B cell (primary cell): ENCODE measurements around the gene BBS7. TPM values are rescaled to one million over a fixed set of nuclear protein-coding genes. Genes with fewer than 3 reads are reported as not detected.
A peak's percentile ranks its signal among the peaks of the same experiment; 100 is the strongest.

Experiments used
- ATAC-seq: fragments of 200-7000 bp; cut with Tn5 transposase; one replicate; pipeline ENCODE4 v1.10.0; 2021; ENCODE audit warnings: low read depth, mild to moderate bottlenecking, moderate number of reproducible peaks, moderate library complexity
- CTCF ChIA-PET: fragments of 350-600 bp; sonication (Branson Sonifier 250); formaldehyde crosslinking; loops from one replicate; lab custom pipeline; 2021; ENCODE audit warnings: antibody characterized with exemption, inconsistent platforms; lab: Charles Lee
- POLR2A ChIA-PET: fragments of 350-600 bp; sonication (Branson Sonifier 250); formaldehyde crosslinking; loops from one replicate; lab custom pipeline; 2021; ENCODE audit warnings: antibody characterized with exemption; lab: Charles Lee
- DNase-seq: peaks from one replicate; pipeline ENCODE4 v3.0.0; 2013
- H2AFZ ChIP-seq: 2 replicates; pipeline ENCODE4 v1.6.1; 2012; ENCODE audit warnings: mild to moderate bottlenecking, low read depth, low read length; ENCODE audit not compliant: insufficient read depth, poor library complexity, severe bottlenecking
- H3K27ac ChIP-seq, 2 donors: 1 replicate in 1 of 2; 2 replicates in 1 of 2; pipeline ENCODE4 v1.5.1; 2012 to 2013; ENCODE audit warnings: low read length in 2 of 2, mild to moderate bottlenecking in 2 of 2, moderate library complexity in 1 of 2
- H3K27me3 ChIP-seq, 4 experiments: fragments of 200-600 bp in 1 of 4; sonication (generic) in 1 of 4; replicated peaks in 1 of 4; 1 replicate in 2 of 4; 2 replicates in 2 of 4; pipeline versions ENCODE4 v1.6.1 to v1.7.0; 2013 to 2016; ENCODE audit warnings: low read length in 3 of 4, mild to moderate bottlenecking in 2 of 4, mixed read lengths in 1 of 4, moderate library complexity in 1 of 4; ENCODE audit not compliant: insufficient read depth in 4 of 4, control insufficient read depth in 3 of 4; ENCODE audit errors: control extremely low read depth in 1 of 4
- H3K36me3 ChIP-seq, 2 experiments: replicated peaks in 1 of 2; 1 replicate in 1 of 2; 2 replicates in 1 of 2; pipeline versions ENCODE4 v1.6.1 to v1.7.1; 2013; ENCODE audit warnings: low read length in 1 of 2; ENCODE audit not compliant: insufficient read depth in 2 of 2, control insufficient read depth in 1 of 2; ENCODE audit errors: control extremely low read depth in 1 of 2, extremely low read depth in 1 of 2
- H3K4me1 ChIP-seq, 2 donors: fragments of 200-600 bp in 1 of 2; sonication (generic) in 1 of 2; 1 replicate in 1 of 2; 2 replicates in 1 of 2; pipeline versions ENCODE4 v1.5.1 to v1.6.1; 2013 to 2017; ENCODE audit warnings: low read length in 2 of 2; ENCODE audit not compliant: control insufficient read depth in 2 of 2, insufficient read depth in 2 of 2
- H3K4me2 ChIP-seq: replicated peaks from 2 replicates; pipeline ENCODE3; 2012; ENCODE audit warnings: mild to moderate bottlenecking, low read depth, low read length; ENCODE audit not compliant: poor library complexity, severe bottlenecking
- H3K4me3 ChIP-seq, 5 experiments: fragments of 200-600 bp in 1 of 5; sonication (generic) in 1 of 5; 1 replicate in 3 of 5; 2 replicates in 2 of 5; pipeline versions ENCODE4 v1.5.1 to v1.7.0; 2011 to 2016; ENCODE audit warnings: low read length in 4 of 5, mild to moderate bottlenecking in 4 of 5, low read depth in 2 of 5, control low read depth in 1 of 5, moderate library complexity in 1 of 5; ENCODE audit not compliant: insufficient read depth in 1 of 5; ENCODE audit errors: control extremely low read depth in 1 of 5, extremely low read depth in 1 of 5
- H3K79me2 ChIP-seq: fragments of 200-600 bp; sonication (generic); one replicate; pipeline ENCODE4 v1.6.0; 2016; ENCODE audit warnings: low read length; ENCODE audit not compliant: control insufficient read depth, insufficient read depth
- H3K9ac ChIP-seq: fragments of 200-600 bp; sonication (generic); 2 replicates; pipeline ENCODE4 v1.6.1; 2017; ENCODE audit warnings: mild to moderate bottlenecking, low read length, moderate library complexity
- H3K9me3 ChIP-seq, 3 donors: one replicate each; pipeline versions ENCODE4 v1.6.1 to v1.7.1; 2013; ENCODE audit warnings: low read length in 2 of 3; ENCODE audit not compliant: control insufficient read depth in 2 of 3, insufficient read depth in 1 of 3; ENCODE audit errors: control extremely low read depth in 1 of 3
- H4K20me1 ChIP-seq: 2 replicates; pipeline ENCODE4 v1.6.0; 2012; ENCODE audit warnings: mild to moderate bottlenecking, low read length; ENCODE audit not compliant: insufficient read depth, control insufficient read depth, poor library complexity, severe bottlenecking
- H3K27ac Mint-ChIP-seq: one replicate; pipeline ENCODE4 v1.8.0; 2021; ENCODE audit warnings: mixed read lengths
- H3K27me3 Mint-ChIP-seq: one replicate; pipeline ENCODE4 v1.8.0; 2021; ENCODE audit warnings: mixed read lengths
- H3K4me1 Mint-ChIP-seq: one replicate; pipeline ENCODE4 v1.8.0; 2021; ENCODE audit warnings: mixed read lengths
- H3K4me3 Mint-ChIP-seq: one replicate; pipeline ENCODE4 v1.8.0; 2021; ENCODE audit warnings: mixed read lengths
- H3K9me3 Mint-ChIP-seq: one replicate; pipeline ENCODE4 v1.8.0; 2022; ENCODE audit warnings: mixed read lengths; ENCODE audit not compliant: insufficient read depth
- EZH2 ChIP-seq: IDR thresholded peaks from 2 replicates; pipeline ENCODE4 v1.6.1; 2012; ENCODE audit warnings: borderline replicate concordance, low read depth, mild to moderate bottlenecking, moderate library complexity, low read length; ENCODE audit not compliant: insufficient read depth, poor library complexity, severe bottlenecking
- WGBS: methylation state at CpG from one replicate; pipeline ENCODE4 v1.1.5; 2013; ENCODE audit warnings: missing lambda C conversion rate; ENCODE audit not compliant: insufficient coverage; 5-methylcytosine and 5-hydroxymethylcytosine counted together
- intact Hi-C: fragments of 100-400 bp; cut with micrococcal nuclease; formaldehyde crosslinking; loops from one replicate; pipeline ENCODE4 v1.10.0; 2022
- polyA plus RNA-seq: library from polyadenylated mRNA; depleted of rRNA; stranded (reverse); fragments of >200 nt; gene quantifications from 2 replicates; pipeline ENCODE4 v1.2.3, GENCODE V29; 2012
- total RNA-seq, 2 donors: library from RNA; stranded (reverse); fragments of 120-200 nt in 1 of 2; gene quantifications; 1 replicate in 1 of 2; 2 replicates in 1 of 2; pipeline versions ENCODE4 v1.2.3 to v1.2.4, GENCODE V29; 2013 to 2022
- TF ChIP-seq, protein P1 (sequence below): fragments of 200-600 bp; IDR thresholded peaks from one replicate; pipeline ENCODE4 v1.8.0; 2022; ENCODE audit warnings: antibody characterized with exemption, mild to moderate bottlenecking

The BBS7 gene
- total and polyA plus RNA-seq, 2 donors (not counting 1 experiment from before 2014, with no cell fraction given), result 4.3 to 9.1 TPM

DNA sequence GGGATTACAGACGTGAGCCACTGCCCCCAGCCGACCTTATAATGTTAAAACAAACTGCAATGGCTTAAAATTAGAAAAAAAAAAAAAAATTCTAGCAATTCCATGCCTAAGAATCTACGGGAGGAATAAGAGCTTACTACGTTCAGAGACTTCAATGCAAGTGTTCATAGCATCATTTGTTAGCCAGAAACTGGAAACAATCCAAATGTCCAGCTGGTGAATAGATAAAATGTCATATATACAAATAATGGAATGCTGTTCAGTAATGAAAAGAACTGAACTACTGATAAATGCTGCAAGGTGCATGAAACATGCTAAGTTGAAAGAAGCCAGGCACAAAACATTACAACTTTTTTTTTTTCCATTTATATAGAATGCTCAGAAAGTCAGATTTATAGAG lies 63.9 kb downstream of the BBS7 start:
- Mint-ChIP-seq H3K4me3 (no peak overlapping the region), H3K27ac (no peak overlapping the region), H3K9me3 (no peaks in the 10 kb centered on the region), H3K27me3 (no peaks in the 10 kb centered on the region), H3K4me1 (peaks cover 18% of the 10 kb centered on the region)
- Histone ChIP-seq H3K9ac (no peak overlapping the region), H3K9me3 (no peaks in the 10 kb centered on the region), H3K4me2 (no peak overlapping the region), H3K4me3 (no peak overlapping the region), H3K4me1 (peaks cover 4 to 7% of the 10 kb centered on the region in 2 donors), H2AFZ (no peak overlapping the region), H3K27me3 (no peaks in the 10 kb centered on the region), H3K27ac (no peak overlapping the region), H3K36me3 (peaks cover 19 to 76% of the 10 kb centered on the region in 2 experiments), H4K20me1 (no peaks in the 10 kb centered on the region), H3K79me2 (peaks cover 13% of the 10 kb centered on the region)
- DNase-seq, result no peak
- ChIA-PET CTCF (no interaction called here), POLR2A (no interaction called here)
- ATAC-seq, result no peak
- WGBS, result no CpG with 5 or more reads among the region's 4 CpGs
- TF ChIP-seq, protein P1, sequence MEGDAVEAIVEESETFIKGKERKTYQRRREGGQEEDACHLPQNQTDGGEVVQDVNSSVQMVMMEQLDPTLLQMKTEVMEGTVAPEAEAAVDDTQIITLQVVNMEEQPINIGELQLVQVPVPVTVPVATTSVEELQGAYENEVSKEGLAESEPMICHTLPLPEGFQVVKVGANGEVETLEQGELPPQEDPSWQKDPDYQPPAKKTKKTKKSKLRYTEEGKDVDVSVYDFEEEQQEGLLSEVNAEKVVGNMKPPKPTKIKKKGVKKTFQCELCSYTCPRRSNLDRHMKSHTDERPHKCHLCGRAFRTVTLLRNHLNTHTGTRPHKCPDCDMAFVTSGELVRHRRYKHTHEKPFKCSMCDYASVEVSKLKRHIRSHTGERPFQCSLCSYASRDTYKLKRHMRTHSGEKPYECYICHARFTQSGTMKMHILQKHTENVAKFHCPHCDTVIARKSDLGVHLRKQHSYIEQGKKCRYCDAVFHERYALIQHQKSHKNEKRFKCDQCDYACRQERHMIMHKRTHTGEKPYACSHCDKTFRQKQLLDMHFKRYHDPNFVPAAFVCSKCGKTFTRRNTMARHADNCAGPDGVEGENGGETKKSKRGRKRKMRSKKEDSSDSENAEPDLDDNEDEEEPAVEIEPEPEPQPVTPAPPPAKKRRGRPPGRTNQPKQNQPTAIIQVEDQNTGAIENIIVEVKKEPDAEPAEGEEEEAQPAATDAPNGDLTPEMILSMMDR, result no peak
- TF ChIP-seq EZH2, result no peak
- intact Hi-C loops, result no loop called here

DNA sequence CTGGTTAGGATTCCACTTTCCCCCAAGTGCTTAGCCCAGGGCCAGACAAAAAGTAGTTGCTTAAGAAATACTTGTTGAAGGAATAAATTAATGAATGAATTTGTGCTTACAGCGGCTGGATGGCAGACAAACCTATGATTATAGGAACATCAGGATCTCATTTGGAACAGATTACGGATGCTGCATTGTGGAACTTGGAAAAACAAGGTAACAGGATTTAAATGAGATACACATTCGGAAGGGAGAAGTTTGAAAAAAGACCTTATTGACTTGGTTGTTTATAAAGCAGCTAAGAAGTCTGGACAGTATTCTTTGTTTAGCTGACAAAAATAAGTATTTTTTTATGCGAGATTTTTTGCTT lies 68.6 kb downstream of the BBS7 start:
- H3K9me3 Mint-ChIP-seq, result no peaks in the 10 kb centered on the region
- peak overlapping the region; percentile 64 to 99 (median 93) for H3K4me3 ChIP-seq
- peak overlapping the region; percentile 81 for H3K4me2 ChIP-seq
- peak overlapping the region; percentile 98 for H3K27ac Mint-ChIP-seq
- no peaks in the 10 kb centered on the region for H3K9me3 ChIP-seq
- intact Hi-C loops, result loop anchor here (1.0 to 5.0 kb wide), 4 partner anchors 22 to 931 kb away; partner anchors contain the start of genes BBS12, BBS7, BLTP1 and CCNA2
- no peaks in the 10 kb centered on the region for H3K27me3 Mint-ChIP-seq
- H4K20me1 ChIP-seq, result no peaks in the 10 kb centered on the region
- H2AFZ ChIP-seq, result peak overlapping the region; percentile 96
- no peaks in the 10 kb centered on the region for H3K27me3 ChIP-seq
- H3K9ac ChIP-seq, result peak overlapping the region; percentile 97
- POLR2A ChIA-PET, result interaction anchor here (0.6 to 1.3 kb wide), 2 partner anchors 23 to 1646 kb away, joined by 4 to 7 read pairs; partner anchors contain the start of gene CCNA2
- CTCF ChIA-PET, result no interaction called here
- H3K4me3 Mint-ChIP-seq, result peak overlapping the region; percentile 96
- H3K4me1 ChIP-seq, result peaks cover 8 to 15% of the 10 kb centered on the region in 2 donors
- peaks cover 14% of the 10 kb centered on the region for H3K79me2 ChIP-seq
- DNase-seq, result no peak
- peaks cover 39% of the 10 kb centered on the region for H3K4me1 Mint-ChIP-seq
- no peak for ATAC-seq
- 13% methylated on average over 3 of the region's 4 CpGs for WGBS
- no peak for TF ChIP-seq EZH2
- TF ChIP-seq, protein P1, result no peak
- H3K27ac ChIP-seq, result peak overlapping the region; percentile 88 to 97
- H3K36me3 ChIP-seq, result peaks cover 5 to 34% of the 10 kb centered on the region in 2 experiments
